COLO829 (cell line): Measurements from ENCODE around the gene PEX16.

Source experiments
- DNase-seq: peaks from one replicate; pipeline ENCODE4 v3.0.0; 2012; ENCODE audit warnings: low spot score

The PEX16 gene

DNA sequence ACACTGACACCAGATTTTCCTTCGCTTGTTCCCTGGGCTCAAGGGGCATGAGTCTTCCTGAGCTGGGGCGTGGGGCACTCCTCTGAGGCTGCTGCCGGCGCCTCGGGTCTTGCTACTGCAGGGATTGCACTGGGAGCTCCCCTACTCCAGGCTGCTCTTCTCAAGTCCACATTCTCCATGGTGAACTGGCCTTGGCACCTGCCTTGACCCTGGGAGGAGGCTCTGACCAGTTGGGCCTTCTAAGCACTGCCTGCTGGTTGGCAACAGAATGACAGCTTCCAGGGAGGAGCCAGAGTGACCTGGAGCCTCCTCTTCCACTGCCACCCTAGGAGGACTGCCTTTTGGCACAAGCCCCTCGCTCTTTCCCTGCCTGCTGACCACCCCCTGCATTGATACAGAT is 20.1 kb downstream of the PEX16 start:
- DNase-seq: no peak

DNA sequence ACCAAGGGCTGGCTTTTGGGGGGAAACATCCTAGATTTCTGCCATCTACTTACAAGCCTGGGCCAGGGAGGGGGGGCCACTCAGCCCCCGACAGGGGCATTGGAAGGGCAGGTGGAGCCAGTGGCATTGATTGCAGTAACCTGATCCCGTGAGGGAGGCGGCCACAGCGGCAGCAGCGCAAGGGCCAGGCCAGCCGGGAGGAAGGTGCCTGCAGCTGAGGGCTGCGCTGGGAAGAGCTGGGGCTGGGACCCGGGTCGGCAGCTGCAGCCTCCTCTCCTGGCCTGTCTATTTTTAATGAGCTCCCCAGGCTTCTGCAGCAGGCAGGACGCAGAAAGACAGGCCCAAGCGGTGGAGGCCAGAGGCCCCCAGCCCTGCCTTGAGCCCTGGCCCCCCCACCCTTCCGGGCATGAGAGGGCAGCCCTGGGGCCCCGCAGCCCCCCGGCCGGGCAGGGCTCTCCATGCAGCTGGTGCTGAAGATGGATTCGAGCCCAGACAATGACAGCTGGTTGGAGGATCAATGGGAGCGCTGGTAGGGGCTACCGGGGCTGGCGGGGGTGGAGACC is 21.2 kb downstream of the PEX16 start:
- DNase-seq: no peak

DNA sequence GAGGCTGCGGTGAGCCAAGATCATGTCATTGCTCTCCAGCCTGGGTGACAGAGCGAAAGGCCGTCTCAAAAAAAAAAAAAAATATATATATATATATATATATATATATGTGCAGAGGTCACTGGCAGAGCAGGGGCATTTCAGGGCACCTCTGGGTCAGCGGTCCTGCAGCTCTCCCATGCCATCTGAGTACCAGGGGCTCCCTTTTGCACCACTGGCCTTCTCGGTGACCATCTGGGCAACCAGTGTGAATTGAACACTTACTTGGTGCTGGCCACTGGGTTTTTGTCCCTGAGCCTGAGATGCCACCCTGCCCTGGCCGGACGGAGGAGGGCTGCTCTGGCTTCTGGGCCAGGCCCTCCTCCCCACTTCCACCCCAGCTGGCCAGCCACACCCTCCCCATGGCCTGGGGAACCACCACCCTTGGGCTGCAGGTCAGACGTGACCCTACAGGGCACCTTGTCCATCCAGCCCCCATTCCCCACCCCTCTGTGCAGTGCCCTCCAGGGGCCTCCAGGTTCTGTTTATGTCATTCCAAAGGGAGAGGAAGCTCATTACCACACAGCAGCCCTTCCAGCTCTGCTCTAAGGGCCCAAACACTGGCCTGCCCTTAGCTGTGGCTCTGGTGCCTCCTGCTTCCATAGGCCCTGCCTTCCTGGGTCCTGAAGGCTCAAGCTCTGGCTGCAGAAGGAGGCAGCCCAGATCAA is 22.0 kb downstream of the PEX16 start:
- no peak for DNase-seq

DNA sequence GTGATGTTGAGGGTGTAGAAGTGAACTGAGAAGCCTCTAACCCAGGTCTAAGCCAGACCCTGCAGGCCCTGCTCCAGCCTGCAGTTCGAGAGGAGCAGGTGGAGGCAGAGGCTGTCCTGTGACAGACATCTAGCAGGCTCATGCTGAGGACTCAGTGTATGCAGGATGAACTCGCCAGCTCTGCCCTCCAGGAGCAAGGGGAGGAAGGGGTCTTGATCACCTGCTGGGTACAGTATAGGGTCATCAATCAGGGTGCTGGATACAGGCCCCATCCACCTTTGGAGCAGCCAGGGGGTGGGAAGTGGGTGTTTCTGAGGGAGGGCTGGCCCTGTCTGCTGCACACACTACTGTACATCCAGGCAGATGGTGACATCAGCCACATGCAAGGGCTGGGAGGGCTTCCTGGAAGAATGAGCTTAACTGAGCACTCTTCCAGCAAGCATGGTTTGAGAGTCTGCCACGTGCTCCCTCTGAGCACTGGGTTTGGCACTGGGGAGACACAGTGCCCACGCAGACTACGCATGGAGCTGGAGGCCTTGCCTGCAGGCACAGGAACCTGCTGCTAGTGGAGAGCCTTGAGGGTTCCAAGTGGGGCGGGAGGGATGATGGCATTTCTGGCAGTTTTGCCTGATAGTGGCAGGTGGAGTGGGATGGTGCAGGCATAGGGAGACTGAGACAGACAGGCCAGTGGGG is 23.0 kb downstream of the PEX16 start:
- DNase-seq: no peak

DNA sequence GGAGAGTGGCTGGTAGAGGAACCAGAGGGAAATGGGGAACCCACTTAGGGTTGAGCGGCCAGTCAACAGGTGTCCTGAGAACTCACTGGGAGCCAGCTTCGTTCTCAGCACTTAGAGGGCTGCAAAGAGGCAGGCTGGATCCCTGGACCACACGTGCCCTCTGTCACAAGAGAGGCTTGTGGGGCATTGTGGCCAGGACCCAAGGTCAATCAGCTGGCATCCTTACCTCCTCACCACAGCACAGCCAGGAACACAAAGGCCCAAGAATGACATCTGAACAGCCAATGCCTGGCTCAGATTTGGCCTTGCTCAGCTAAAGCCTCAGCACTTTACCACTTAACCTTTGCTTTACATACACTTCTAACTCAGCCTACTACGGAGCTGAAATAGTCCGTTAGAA is 24.8 kb downstream of the PEX16 start:
- no peak for DNase-seq

DNA sequence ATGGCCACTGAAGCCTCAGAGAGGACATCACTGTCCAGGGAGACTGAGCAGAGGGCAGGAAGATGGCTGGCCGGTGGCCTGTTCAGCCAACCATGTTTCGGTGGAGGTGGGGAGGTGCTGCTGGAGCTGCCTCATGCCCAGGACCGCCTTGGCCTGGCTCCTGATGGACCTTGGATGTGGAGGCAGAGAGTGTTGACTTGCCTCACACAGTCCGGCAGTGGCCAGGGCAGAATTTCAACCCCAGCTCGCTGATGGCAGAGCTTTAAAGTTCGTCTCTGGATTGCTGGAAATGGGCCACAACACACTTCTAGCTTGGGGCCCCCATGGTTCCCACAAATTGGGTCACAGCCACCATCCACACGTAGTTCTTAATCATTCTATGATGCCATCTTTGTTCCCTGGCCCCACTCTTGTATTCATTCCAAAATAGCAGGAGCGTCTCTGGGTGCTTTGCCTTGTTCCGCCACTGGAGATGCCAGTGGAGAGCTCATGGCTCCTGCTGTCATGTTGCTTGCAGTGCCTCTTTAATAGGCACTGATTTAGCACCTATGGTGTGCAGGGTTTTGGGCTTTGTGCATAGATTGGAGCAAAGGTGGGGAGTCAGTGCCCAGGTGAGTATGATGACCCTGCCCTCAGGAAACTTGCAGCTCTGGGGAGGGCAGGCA is 26.7 kb downstream of the PEX16 start:
- no peak for DNase-seq

DNA sequence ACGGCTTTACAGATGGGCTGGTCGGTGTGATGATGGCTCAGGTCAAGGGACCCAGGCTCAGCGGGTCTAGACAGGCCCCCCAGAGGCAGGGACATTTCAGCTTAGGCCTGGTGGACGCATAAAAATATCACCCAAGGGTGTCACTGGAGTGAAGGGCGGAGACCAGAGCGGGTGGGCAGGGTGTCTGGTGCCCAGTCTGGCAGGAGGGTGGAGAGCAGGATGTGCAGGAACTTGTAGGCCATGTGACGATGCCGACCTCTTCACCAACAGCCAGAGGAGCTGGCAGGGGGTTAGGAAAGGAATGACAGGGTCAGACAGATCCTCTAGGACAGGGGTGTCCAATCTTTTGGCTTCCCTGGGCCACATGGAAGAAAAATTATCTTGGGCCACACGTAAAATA is 27.7 kb downstream of the PEX16 start:
- no peak for DNase-seq

DNA sequence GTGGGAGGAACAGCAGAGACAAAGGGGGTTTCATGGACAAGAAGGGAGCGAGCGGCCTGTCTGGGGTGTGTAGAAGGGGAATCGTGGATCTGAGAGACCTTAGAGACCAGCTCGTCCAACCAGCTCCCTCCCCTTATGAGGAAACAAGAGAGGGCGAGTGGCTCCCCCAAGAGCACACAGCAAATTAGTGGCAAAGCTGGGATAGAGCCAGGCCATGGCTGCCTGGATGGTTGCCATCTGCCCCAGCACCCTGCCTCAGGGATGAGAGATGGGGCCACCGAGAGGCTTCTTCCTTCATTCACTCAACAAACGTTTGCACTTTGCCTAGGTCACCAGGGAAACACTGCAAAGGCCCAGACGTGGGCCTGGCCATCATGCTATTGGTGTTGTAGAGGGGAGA is 28.1 kb downstream of the PEX16 start:
- DNase-seq: no peak

DNA sequence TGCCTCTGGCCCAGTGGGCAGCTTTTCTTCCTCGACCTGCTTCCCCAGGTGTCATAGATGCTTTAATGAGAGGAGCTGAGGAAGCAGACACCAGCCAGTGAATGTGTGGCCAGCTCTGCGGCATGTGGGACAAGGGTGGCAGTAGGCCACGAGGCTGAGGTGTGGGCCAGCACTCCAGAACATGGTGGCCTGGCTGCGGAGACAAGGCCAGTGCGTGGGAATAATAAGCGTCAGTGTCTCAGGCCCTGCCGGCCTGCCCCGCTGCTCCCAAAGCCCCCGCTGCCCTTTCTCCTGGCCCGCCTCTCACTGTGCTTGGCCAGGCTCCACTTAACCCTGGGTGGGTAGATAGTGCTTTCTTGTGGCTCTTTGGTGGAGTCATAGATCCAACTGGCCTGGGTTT is 30.1 kb downstream of the PEX16 start:
- DNase-seq: no peak

DNA sequence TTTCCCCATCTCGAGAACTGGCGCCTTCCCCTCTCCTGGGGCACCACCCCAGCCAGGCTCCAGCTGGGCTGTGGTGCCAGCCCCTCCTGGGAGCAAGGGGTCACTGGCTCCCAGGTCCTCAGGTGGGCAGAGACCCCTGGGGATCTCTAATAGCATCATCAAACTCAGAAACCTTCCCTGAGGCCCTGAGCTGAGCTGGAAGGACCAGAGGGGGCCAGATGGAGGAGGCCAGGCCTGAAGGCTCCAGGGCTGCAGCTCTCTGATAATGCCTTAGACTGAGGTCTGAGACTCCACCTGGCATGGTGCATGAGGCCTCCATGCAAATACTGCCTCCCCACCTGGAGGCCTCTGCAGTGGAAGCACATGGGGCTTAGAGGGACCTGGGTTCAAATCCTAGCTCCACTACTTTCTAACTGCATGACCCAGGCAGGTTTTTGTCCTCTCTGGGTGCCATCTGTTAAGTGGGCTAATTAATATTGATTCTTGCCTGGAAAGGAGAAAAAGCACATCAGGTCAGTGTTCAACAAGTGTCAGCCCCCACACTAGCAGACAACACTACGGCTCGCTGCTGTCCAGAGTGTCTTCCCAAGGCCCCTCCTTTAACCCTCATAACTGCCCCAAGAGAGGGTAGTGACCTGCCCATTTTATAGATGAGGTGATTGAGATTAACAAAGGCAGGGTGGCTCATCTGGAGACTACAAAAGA is 30.7 kb downstream of the PEX16 start:
- DNase-seq: no peak

DNA sequence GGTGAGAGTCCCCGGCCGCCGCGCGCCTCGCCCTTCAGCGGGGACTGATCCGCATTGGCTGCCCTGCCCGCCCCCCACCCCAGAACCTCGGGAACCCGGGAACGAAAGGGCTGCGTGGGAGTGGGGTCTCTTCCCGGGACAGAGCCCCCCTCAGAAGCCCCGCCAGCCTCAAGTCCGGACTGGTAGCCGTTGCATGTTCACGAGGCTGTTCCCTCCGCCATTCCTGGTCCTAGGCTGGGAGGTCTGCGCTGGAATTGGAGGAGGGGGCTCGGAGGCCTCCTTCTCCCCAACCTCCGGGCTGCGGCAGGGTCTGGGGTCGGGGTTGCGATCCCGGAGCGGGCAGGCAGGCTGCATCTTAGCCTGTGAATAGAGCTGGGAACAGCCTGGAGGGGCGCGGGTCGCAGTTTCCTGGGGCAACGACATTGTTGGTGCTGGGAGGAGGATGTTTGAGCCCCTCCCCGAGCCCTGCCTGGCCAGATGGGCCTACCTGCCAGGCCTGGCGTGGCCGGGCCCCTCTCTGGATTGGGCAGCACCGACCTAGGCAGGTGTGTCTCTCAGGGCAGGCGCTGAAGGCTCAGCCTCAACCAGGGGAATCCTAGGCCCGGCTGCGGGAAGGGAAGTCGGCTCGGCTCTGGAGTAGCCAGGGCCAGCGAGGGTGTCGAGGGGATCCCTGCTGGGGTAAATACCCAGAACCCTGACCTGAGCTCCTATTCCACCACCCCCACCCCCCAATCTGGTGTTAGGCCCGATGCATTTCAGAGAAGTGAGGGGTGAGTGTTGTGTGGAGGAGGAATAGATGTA is 31.6 kb downstream of the PEX16 start:
- DNase-seq: no peak

DNA sequence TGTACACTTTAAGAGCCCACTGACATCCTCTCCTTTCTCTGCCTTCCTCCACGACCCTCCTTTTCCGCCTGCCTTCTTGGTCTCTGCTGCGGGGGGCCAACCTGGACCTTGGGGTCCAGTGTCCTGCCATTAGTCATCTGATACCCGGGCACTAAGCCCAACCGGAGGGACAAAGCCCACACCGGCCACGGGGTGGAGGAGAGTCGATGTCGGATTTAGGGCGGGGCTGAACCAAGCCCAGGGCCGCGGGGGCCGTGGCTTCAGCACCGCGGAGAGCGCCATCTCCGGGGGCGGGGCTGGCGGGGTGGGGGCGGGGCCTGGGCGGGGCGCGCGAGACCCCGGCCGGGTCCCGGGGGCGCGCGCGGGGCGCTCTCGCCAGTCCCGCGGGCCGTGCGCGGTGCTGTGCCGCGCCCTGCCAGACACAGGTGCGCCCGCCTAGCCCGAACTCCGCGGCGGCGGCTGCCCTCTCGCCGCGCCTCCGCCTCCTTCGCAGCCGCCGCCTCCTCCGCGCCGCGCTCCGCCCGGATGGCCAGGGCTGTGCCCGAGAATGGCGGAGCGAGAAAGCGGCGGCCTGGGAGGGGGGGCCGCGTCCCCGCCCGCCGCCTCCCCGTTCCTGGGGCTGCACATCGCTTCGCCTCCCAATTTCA is 32.3 kb downstream of the PEX16 start, which contains the start of gene MAPK8IP1:
Gene MAPK8IP1 (plus strand): TSS at position 378 of the 647 bp plus-strand sequence. CDS start 170 bp downstream, at position 548.
- DNase-seq: peak; percentile 41

DNA sequence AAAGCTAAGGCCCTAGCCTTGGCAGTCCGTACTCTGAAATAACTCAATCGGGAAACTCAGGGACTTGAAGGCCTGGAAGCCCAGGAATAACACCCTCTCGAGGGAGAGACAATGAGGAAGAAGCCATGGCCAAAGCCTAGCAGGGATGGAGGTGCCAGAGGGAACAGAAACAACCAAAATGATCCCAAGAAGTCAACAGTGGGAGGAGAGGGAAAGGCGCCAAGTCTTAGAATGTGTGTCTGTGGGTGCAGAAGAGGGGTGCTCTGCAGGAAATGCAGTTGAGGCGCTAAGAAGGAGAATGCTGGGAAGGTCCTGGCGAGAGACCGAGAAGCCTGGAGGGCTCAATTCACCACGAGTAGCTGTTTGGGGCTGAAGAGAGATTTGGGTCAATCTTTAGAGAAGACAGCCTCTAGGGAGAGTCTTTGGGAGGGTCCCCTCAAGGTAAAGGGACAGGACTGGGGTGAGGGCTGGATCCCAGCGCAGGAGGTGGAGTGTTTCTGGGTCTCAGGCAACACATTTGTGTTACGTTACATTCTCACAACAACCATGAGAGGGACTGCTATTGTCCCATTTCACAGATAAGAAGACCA is 33.0 kb downstream of the PEX16 start:
- DNase-seq: no peak

DNA sequence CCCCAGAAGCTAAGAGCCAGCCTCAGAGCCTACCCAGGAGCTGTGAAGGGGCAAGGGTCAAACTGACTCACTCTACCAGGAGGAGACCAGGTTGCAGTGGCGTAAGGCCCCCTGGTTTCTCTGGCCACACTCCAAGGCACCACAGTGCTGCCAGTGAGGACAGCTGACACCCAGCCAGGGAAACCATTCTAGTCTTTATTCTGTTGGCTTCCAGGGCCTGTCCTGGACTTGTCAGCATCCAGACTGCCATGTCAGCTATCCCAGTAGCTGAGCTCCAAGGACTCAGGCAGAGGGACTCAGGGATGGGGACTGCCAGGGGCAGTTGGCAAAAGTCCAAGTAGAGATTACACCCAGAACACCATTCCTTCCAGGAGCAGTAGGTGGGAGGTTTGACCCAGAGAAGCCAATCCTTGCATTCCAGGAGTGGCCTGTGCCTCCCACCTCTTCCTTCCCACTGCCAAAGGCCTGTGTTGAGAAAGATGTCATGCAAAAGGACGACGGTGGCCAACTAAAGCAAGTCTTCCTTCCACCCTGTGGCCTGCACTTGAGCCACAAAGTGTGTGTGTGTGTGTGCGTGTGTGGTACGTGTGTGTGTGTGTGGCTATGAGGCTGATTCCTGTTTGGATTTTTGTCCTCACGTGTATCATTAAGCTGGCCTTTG is 35.8 kb downstream of the PEX16 start:
- DNase-seq: no peak

DNA sequence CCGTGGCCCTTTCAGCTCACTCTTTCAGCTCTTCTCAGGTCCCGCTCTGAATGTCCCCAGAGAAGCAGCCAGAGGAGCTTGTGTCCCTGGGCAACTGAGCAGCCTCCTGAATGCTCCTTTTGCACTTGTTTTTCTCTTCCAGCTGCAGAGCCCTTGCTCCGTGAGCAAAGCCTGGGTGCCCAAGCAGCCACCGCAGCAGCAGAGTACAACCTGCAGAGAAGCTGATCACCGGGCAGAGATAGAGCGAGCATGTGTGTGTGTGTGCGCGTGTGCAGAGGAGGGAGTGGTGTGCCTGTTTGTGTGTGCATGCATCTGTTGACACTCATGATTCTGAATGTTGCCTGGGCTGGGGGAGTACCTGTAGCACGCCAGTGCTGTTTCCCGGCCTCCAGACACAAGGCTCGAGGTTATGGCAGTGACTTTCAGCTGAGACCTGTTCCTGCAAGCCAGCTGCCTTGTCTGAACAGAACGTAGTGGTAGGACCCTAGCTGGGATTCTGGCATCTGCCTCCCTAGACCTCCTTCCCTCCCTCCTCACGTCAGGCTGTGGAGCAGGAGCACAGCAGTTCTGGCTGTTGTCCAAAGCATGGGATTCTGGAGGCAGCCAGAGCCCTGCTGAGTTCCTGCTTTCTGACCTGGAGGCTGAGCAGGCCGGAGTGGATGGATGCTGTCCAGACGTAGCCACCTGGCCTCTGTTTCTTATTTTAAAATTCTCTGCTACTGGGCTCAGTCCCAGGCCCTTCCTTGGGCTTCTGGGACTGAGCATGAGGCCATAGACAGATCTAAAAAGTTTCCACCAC is 36.7 kb downstream of the PEX16 start:
- no peak for DNase-seq

DNA sequence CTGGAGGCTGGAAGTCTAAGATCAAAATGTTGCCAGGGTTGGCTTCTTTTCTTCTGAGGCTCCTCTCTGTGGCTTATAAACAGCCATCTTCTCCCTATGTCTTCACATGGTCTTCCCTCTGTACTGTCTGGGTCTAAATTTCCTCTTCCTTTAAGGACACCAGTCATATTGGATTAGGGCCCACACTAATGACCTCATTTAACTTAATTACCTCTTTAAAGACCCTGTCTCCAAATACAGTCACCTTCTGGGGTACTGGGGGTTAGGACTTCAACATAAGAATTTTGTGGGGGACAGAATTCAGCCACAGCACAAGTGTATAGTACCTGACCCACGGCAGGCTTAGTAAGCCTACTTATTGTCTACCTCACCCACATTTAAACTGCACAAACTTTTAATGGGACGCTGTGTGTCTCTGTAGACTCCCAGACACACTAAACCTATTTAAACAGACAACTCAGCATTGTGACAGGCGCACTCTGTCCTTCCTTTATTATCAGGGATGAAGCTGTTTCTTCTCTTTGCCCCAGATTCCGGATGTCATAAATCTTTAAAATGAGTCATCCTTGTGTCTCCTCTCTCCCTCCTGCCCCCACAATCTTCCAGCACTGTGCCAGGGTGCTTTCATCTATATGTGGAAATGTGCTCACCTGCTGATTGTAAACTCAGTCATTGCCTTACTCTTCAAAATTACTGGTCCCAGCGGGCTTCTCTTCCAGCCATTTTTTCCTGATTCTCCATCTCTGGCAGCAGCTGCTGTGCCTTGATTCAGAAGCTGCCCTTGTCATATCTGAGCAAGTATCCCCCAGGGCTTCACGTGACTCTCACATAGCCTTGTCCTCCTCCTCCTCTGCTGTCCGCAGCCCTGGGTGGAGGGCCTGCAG is 37.6 kb downstream of the PEX16 start:
- peak; percentile 92 for DNase-seq

DNA sequence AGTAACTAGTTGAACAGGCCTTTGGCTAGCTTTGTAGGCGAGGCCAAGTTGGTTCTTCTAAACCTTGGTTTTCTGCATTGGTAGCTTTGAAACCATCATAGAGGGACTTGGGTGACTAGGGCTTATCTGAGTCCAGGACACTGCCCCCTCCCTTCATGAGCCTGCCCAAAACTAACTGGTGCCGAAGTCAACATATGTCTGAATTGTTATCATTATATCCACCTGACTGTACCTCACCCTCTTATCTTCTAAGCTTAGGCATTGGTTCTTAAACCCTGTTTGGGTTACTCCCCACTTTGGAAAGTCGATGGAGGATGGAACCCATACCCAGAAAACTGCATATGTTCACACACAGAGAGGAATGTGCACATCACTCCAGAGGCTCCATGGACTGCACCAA is 39.8 kb downstream of the PEX16 start:
- DNase-seq: no peak

DNA sequence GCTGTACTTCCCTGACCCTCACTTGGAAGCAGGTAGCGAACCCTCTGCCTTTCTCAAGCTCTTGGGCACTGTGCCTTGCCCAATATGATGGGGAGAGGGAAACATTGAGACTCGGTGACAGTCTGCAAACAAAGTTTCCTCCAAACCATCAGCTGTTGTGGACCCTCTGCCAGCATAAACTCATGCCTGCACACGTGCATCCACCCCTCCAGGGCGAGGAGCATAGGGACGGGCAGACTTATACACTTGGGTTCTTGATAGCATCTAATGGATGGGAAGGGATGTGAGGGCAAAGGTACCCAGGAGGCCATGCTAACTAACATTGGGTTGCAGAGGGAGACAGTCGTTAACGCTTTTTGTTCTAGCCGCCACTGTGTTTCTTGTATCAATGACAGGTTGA is 40.5 kb downstream of the PEX16 start:
- no peak for DNase-seq
